Activated CD4-positive, CD25-positive, alpha-beta regulatory T cell treated with anti-CD3 and anti-CD28 coated beads, Interleukin-2, amount 50 U/mL, for 16 hours (primary cell): ENCODE results near the gene UTP3.
"Not testable (repeated sequence)": the region's sequence is repeated elsewhere in the genome, so short reads cannot be mapped to it uniquely, and the experiment has no call there.

Experiments used
- DNase-seq: peaks from one replicate; pipeline ENCODE4 v3.0.0-alpha.2; 2020; ENCODE audit warnings: low read depth, low spot score

Gene UTP3

DNA sequence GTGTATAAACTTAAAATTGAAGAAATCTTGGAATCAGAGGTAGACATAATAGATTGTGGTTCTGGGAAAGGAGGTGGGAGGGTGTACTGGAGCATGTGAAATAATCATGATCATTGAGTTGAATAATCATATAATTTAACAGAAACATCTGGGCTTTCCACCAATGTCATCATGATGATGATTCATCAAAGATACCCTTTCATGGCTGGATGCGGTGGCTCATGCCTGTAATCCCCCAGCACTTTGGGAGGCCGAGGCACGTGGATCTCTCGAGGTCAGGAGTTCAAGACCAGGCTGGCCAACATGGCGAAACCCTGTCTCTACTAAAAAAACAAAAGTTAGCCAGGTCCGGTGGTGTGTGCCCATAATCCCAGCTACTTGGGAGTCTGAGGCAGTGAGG, 26.8 kb downstream of the UTP3 start:
- DNase-seq: no peak

DNA sequence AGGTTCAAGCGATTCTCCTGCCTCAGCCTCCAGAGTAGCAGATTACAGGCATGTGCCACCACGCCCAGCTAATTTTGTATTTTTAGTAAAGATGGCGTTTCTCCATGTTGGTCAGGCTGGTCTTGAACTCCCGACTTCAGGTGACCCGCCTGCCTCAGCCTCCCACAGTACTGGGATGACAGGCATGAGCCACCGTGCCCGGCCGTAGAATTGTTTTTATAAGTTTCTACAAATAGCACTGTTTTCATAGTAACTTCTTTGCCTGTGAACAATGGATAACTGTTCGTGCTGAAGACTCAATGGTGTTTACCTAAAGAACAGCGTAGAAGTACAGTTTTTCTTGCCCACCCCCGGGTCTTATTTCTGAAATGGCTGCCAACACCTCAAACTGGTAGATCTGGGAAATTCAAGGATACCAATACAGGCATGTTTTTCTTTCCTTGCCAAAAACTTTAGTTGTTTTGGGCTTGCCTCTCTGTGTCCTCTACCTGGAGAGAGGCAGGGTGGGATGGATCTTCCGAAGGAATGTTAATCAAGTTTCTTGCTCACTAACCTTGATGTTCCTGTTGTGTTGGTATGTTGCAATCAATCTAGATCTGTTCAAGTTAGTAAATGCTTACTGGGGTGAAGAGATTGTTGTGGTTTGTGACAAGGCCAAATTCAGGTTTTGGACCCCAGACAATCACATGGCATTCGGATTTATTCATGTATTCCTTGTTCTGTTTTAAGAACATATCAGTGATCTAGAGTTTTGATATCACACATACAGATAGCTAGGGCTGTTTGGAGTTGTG, 30.7 kb downstream of the UTP3 start:
- no peak for DNase-seq

DNA sequence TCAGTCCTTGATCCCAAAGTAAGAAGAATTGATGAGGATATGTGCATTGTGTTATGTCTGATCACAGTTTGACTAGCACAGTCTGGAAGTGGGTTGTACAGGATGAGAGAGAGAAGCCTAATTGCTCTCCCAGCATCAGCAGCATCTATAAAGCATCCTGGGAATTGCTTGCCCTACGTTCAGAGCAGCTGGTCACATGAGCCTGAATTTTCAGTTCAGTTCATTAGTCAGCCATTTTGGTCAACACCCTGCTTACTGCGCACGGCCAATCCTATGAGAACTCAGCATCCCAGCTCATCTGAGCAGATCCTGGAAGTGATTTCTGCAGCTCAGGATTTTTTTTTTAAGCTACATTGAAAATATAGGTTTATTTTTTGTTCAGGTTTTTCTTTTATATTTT, 33.4 kb downstream of the UTP3 start, which contains the start of gene RUFY3:
Gene RUFY3 (plus strand): TSS at position 218 of the 400 bp plus-strand sequence. CDS start 610 bp downstream, outside the sequence.
- no peak for DNase-seq

DNA sequence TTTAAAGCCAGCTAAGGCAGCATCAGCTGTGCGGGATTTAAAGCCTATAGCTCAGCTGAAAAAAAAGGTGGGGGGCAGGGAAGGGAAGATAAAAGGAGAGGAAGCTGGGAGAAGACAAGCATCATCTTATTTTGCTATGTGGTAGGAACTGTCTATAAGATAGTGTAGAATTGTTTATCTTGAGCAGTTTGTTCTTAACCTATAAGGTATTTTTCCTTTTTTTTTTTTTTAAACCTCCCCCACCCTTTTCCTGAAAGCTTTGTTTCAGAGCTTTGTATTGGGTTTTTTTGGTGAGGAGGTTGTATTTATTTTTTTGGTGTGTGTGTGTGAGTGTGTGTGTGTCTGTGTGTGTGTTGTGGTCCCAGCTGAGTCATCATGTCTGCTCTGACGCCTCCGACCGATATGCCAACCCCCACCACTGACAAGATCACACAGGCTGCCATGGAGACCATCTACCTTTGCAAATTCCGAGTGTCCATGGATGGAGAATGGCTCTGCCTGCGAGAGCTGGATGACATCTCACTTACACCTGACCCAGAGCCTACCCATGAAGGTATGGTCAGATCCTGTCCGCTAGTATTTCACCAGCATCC, 34.0 kb downstream of the UTP3 start:
- DNase-seq: no peak

DNA sequence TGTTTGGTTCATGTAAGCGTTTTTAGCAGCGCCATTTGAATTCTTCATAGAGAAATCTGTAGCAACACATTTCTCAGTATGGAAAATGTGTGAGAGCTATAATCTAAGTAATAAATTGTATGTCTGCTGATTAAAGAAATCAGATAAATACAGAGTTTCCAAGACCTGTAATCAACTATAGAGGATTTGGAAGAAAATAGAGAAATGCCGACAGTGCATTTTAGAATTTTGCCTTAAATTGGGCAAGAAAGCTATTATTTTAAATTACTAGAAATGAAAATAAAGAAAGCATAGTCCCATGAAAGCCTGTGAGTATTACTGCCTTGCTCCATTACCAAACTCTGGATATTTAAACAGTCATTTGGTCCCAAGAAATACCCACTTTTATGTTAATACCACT, 36.1 kb downstream of the UTP3 start:
- no peak for DNase-seq

- DNase-seq: no peak
These were observed 37.3 kb downstream of the UTP3 start for GRCh38 chr4:70725633-70726032.

DNA sequence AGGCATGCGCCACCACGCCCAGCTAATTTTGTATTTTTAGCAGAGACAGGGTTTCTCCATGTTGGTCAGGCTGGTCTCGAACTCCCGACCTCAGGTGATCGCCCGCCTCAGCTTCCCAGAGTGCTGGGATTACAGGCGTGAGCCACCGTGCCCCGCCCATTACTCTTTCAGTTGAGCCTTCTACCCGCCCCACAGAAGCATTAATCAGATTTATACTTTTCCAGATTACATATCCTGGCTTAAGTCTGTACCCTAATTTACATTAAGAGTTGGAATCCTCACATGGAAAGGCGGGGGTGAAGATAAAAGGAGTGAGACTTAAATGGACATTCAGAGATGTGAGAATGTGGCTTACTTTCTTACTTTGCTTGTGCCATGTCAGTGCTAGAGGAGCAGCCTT, 38.2 kb downstream of the UTP3 start:
- DNase-seq: not testable (repeated sequence)

DNA sequence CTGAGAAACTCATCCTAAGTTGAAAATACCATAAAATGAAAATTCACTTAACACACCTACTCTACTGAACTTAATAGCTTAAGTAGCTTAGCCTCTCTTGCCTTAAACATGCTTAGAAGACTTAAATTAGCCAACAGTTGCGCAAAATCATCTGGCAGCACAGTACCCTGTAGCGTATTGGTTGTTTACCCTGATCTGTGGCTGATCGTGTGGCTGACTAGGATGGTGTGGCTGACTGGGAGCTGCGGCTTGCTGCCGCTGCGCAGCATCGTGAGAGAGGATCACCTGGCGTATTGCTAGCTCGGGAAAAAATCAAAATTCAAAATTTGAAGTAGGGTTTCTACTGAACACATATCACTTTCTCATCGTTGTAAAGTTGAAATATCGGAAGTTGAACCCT, 39.8 kb downstream of the UTP3 start:
- no peak for DNase-seq

DNA sequence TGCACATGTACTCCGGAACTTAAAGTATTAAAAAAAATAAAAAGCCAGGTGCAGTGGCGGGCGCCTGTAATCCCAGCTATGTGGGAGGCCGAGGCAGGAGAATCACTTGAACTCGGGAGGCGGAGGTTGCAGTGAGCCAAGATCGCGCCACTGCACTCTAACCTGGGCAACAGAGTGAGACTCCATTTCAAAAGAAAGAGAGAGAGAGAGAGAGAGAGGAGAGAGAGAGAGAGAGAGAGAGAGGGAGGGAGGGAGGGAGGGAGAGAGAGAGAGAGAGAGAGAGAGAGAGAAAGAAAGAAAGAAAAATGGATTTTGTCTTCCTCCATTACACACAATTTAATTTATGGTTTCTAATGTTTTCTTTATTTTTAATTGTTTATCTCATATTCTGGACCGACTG, 44.5 kb downstream of the UTP3 start:
- not testable (repeated sequence) for DNase-seq

DNA sequence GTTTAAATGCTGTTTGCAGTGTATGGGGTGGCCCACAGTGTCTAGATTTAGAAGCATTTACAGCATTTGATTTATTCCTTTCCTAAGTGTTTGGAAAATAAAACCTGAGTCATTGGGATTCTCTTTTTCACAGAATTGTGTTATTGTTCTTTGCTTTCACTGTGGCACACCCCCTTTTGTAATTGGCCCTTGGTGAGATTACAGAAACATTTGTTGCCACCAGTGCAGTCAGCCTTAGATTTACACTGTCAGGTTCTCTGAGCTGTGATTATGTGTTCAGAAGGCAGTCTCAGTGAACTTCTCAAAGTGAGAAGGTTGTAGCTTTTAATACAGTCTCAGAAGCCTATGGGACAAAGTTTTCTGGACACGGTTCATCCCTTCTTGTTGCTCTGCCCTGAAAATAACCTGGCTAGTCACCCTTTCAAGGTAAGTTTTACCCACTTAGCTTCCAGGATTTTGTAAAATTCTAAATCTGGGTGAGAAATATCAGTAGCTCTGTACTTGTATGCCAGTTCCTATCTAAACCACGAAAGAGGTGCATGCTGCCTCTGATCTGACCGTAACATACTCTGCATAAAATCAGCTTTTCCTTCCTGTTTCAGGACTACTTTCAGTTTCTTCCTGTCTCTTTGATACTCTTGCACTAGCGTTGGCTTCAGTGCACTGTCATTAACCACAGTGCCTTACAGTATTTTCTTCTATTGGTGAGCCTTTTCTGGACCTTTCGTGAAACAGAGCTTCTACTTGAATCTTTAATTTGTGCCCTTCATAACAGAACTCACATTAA, 46.0 kb downstream of the UTP3 start:
- DNase-seq: no peak

DNA sequence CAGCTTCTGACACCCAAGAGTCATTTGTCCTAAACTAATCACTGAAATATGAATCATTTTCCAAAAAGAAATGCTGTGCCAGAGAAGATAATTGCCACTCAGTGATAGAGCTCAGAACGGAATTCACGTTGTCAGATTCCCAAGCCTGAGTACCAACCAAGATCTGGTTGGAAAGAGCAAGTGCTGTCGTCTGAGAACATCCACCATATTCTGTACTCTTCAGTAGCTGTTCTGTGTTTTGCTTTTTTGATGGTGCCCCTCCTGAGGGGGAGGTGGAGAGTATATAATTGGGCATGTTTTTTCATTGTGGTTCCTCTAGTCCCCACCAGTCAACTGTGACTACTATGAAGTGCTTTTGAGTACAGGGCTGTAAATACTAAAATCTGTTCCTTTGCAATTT, 46.6 kb downstream of the UTP3 start:
- DNase-seq: no peak

DNA sequence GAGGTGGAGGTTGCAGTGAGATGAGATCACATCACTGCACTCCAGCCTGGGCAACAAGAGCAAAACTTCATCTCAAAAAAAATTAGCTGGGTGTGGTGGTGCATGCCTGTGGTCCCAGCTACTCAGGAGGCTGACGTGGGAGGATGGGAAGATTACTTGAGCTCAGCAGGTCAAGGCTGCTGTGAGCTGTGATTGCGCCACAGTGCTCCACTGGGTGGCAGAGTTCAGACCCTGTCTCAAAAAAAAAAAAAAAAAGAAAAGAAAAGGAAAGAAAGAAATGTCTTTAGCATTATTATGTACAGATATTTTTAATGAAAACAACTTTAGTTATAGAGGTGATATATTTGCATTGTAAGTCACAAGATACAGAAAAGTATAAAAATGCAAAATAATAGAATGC, 47.6 kb downstream of the UTP3 start:
- not testable (repeated sequence) for DNase-seq

GRCh38 chr4:70737006-70737405, 48.7 kb downstream of the UTP3 start:
- no peak for DNase-seq

GRCh38 chr4:70737409-70737808, 49.1 kb downstream of the UTP3 start:
- no peak for DNase-seq

DNA sequence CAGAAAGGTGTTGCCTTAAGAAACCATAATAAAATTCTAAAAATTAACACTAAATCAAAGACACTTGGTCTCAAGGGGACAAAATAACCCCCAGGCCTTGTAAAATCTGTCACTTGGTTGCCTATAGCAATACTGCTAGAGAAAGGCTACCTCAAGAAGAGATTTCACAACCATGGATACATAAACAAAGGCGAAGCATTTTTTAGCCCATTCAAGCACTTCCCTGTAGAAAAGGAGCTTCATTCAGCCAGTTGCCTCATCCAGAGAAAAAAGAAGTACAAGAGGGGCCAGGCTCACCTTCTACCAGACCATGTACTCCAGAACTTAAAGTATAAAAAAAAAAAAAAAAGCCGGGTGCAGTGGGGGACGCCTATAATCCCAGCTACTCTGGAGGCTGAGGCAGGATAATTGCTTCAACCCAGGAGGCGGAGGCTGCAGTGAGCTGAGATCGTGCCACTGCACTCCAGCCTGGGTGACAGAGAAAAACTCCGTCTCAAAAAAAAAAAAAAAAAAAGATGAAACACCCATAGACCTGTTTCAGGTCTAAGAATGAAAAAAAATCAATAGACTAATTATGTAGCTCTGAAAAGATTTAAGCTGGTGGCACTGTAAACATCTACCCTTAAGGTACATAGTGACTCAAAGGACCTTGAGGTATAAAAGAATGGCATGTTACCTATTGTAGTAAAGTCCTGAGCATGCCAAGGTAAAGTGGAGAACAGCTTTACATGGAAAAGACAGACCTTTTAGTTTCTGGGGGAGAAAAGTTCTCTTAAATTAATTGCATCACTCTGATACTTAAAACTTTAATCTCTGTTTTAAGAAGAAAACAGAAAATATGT, 51.4 kb downstream of the UTP3 start:
- DNase-seq: no peak
